HepG2 (cell line): ENCODE data around the gene SPATS2. TPM values are rescaled to one million over a fixed set of nuclear protein-coding genes. Genes with fewer than 3 reads are reported as not detected.

Source experiments
- ATAC-seq: fragments of 200-7000 bp; cut with Tn5 transposase; 3 replicates; pipeline ENCODE4 v1.9.1; 2020; ENCODE audit warnings: mild to moderate bottlenecking, moderate library complexity
- BruUV-seq: library from RNA; stranded (reverse); fragments of 400-500 nt; replicated peaks from 2 replicates; lab custom pipeline; 2021; lab: Mats Ljungman, UMichigan
- CTCF ChIA-PET: fragments of 300-600 bp; formaldehyde crosslinking; extraction: SDS; loops from one replicate; lab custom pipeline; 2021; ENCODE audit warnings: low total read pairs, inconsistent platforms, low intra/inter-chr PET ratio; lab: Yijun Ruan, JAX
- POLR2A ChIA-PET: fragments of 350-600 bp; sonication (Branson Sonifier 250); formaldehyde crosslinking; loops from one replicate; lab custom pipeline; 2020; ENCODE audit warnings: antibody characterized with exemption, inconsistent platforms; lab: Yijun Ruan, JAX
- DNase-seq: peaks from one replicate; pipeline ENCODE4 v3.0.0-alpha.2; 2015; ENCODE audit warnings: low spot score
- FAIRE-seq: peaks from 3 replicates; lab custom pipeline; 2011; peaks lifted over from hg19 to GRCh38; lab: Jason Lieb, UNC
- H2AFZ ChIP-seq: one replicate; pipeline ENCODE4 v1.6.1; 2011; ENCODE audit warnings: low read length, inconsistent platforms
- H3K27ac ChIP-seq: fragments of 300-600 bp; 3 replicates; pipeline ENCODE4 v1.8.0; 2011; ENCODE audit warnings: mixed run types, mild to moderate bottlenecking, mixed read lengths, low read length, inconsistent platforms; ENCODE audit not compliant: insufficient read depth; ENCODE audit errors: extremely low read length
- H3K27me3 ChIP-seq, 2 experiments: fragments of 200-600 bp in 1 of 2; 2 replicates in 1 of 2; 3 replicates in 1 of 2; pipeline versions ENCODE4 v1.6.0 to v1.8.0; 2011; ENCODE audit warnings: low read length in 2 of 2, mild to moderate bottlenecking in 2 of 2, moderate library complexity in 2 of 2, inconsistent platforms in 1 of 2; ENCODE audit not compliant: insufficient read depth in 2 of 2, control insufficient read depth in 1 of 2
- H3K36me3 ChIP-seq, 2 experiments: fragments of 200-600 bp in 1 of 2; replicated peaks in 1 of 2; 2 replicates in 1 of 2; 3 replicates in 1 of 2; pipeline versions ENCODE4 v1.5.1 to v1.8.0; 2011; ENCODE audit warnings: low read length in 2 of 2, inconsistent platforms in 1 of 2; ENCODE audit not compliant: insufficient read depth in 2 of 2, control insufficient read depth in 1 of 2
- H3K4me1 ChIP-seq: 2 replicates; pipeline ENCODE4 v1.5.1; 2012; ENCODE audit warnings: low read length, inconsistent platforms; ENCODE audit not compliant: insufficient read depth
- H3K4me2 ChIP-seq: 2 replicates; pipeline ENCODE4 v1.6.0; 2011; ENCODE audit warnings: low read depth, low read length, inconsistent platforms
- H3K4me3 ChIP-seq, 3 experiments: fragments of 200-600 bp in 1 of 3; sonication (generic), shearing (Covaris generic) in 1 of 3; replicated peaks in 1 of 3; 2 replicates each; pipeline ENCODE4 v1.5.1; 2011 to 2016; ENCODE audit warnings: low read length in 3 of 3, inconsistent platforms in 2 of 3, low read depth in 2 of 3, mild to moderate bottlenecking in 2 of 3, control low read depth in 1 of 3, mixed read lengths in 1 of 3; ENCODE audit not compliant: insufficient read depth in 1 of 3
- H3K79me2 ChIP-seq: one replicate; pipeline ENCODE4 v1.6.1; 2011; ENCODE audit warnings: low read length, inconsistent platforms; ENCODE audit not compliant: insufficient read depth
- H3K9ac ChIP-seq: 2 replicates; pipeline ENCODE4 v1.6.0; 2011; ENCODE audit warnings: mild to moderate bottlenecking, low read depth, low read length, inconsistent platforms; ENCODE audit not compliant: insufficient read depth
- H3K9me3 ChIP-seq: 2 replicates; pipeline ENCODE4 v1.5.1; 2012; ENCODE audit warnings: mild to moderate bottlenecking, low read length
- H4K20me1 ChIP-seq: 2 replicates; pipeline ENCODE4 v1.6.0; 2011; ENCODE audit warnings: inconsistent platforms, mild to moderate bottlenecking, low read length, moderate library complexity; ENCODE audit not compliant: insufficient read depth
- AGO1 ChIP-seq: fragments of 200-400 bp; formaldehyde crosslinking; IDR thresholded peaks from 2 replicates; pipeline ENCODE4 v1.6.1; 2017; ENCODE audit warnings: mild to moderate bottlenecking, low read depth, low read length, moderate library complexity; ENCODE audit not compliant: poor library complexity, severe bottlenecking
- IKZF1 ChIP-seq: fragments of 450-650 bp; IDR thresholded peaks from 2 replicates; pipeline ENCODE4 v1.7.1; 2016
- IKZF4 ChIP-seq: sonication (generic); formaldehyde crosslinking; IDR thresholded peaks from 2 replicates; pipeline ENCODE4 v1.5.1; 2020; ENCODE audit warnings: borderline replicate concordance, mild to moderate bottlenecking, low read depth, missing genetic modification reagents; ENCODE audit errors: not compliant biosample characterization
- KDM5A ChIP-seq: fragments of 200-600 bp; sonication (generic); IDR thresholded peaks from 2 replicates; pipeline ENCODE4 v1.7.0; 2018; ENCODE audit warnings: antibody characterized with exemption, mild to moderate bottlenecking, low read length, borderline replicate concordance
- MAFF ChIP-seq: IDR thresholded peaks from 2 replicates; pipeline ENCODE4 v1.6.1; 2011; ENCODE audit warnings: low read depth, low read length, improper control_type of control experiment
- MIER3 ChIP-seq: IDR thresholded peaks from 2 replicates; pipeline ENCODE4 v1.6.1; 2016; ENCODE audit warnings: missing compliant biosample characterization, borderline replicate concordance
- REPIN1 ChIP-seq: sonication (generic); formaldehyde crosslinking; IDR thresholded peaks from 2 replicates; pipeline ENCODE4 v1.8.0; 2022; ENCODE audit warnings: missing genetic modification reagents, low read depth, mild to moderate bottlenecking, borderline replicate concordance
- SOX6 ChIP-seq, 2 experiments: fragments of 450-650 bp in 1 of 2; sonication (generic) in 1 of 2; formaldehyde crosslinking in 1 of 2; IDR thresholded peaks; 2 replicates each; pipeline versions ENCODE4 v1.4.0 to v1.6.1; 2017 to 2020; ENCODE audit warnings: antibody characterized with exemption in 1 of 2, mild to moderate bottlenecking in 1 of 2, missing genetic modification reagents in 1 of 2
- STAG1 ChIP-seq: sonication (generic); formaldehyde crosslinking; IDR thresholded peaks from 2 replicates; pipeline ENCODE4 v1.4.0; 2020; ENCODE audit warnings: missing genetic modification reagents
- U2AF1 ChIP-seq: fragments of 200-400 bp; formaldehyde crosslinking; optimal IDR thresholded peaks from 2 replicates; pipeline ENCODE3; 2017; ENCODE audit warnings: mild to moderate bottlenecking, low read depth, low read length
- ZFP82 ChIP-seq: sonication (generic); formaldehyde crosslinking; IDR thresholded peaks from 2 replicates; pipeline ENCODE4 v1.5.1; 2020; ENCODE audit warnings: mild to moderate bottlenecking, missing genetic modification reagents, borderline replicate concordance
- ZMYM3 ChIP-seq: sonication (generic); formaldehyde crosslinking; IDR thresholded peaks from 2 replicates; pipeline ENCODE4 v1.5.1; 2020; ENCODE audit warnings: mild to moderate bottlenecking, missing genetic modification reagents
- ZNF468 ChIP-seq: sonication (generic); formaldehyde crosslinking; IDR thresholded peaks from 2 replicates; pipeline ENCODE4 v1.8.0; 2022; ENCODE audit warnings: mild to moderate bottlenecking, moderate library complexity, missing genetic modification reagents
- ZNF549 ChIP-seq: sonication (generic); formaldehyde crosslinking; IDR thresholded peaks from 2 replicates; pipeline ENCODE4 v1.5.0; 2020; ENCODE audit warnings: missing genetic modification reagents
- ZUFSP ChIP-seq: sonication (generic); formaldehyde crosslinking; IDR thresholded peaks from 2 replicates; pipeline ENCODE4 v1.9.0; 2021; ENCODE audit warnings: missing genetic modification reagents, mild to moderate bottlenecking, borderline replicate concordance
- WGBS: methylation state at CpG from one replicate; pipeline ENCODE4 v1.1.6; 2017; ENCODE audit warnings: low lambda C conversion rate; 5-methylcytosine and 5-hydroxymethylcytosine counted together
- in situ Hi-C: cut with HindIII; loops from 2 replicates; pipeline ENCODE4 v1.10.0; 2017; ENCODE audit warnings: low pct_unique_long_range_greater_than_20kb; ENCODE audit not compliant: extremely low pct_ligation_motif_present
- intact Hi-C: fragments of 100-400 bp; cut with micrococcal nuclease; formaldehyde crosslinking; loops from one replicate; pipeline ENCODE4 v1.10.0; 2022; ENCODE audit not compliant: unreplicated experiment
- polyA plus RNA-seq, 8 experiments: library from polyadenylated mRNA; depleted of rRNA in 3 of 8; stranded (reverse) in 7 of 8; unstranded in 1 of 8; fragments of >200 nt; fragmentation: Illumina TruSeq in 4 of 8; extraction: Trizol in 4 of 8; gene quantifications; 2 replicates each; pipeline versions ENCODE4 v1.2.1 to v1.2.3, GENCODE V29; 2011 to 2016; ENCODE audit warnings: low read depth in 4 of 8, missing spikeins in 1 of 8, mixed read lengths in 1 of 8; ENCODE audit not compliant: insufficient read depth in 1 of 8
- total RNA-seq, 5 experiments: library from RNA; depleted of rRNA; stranded (reverse); fragments of >200 nt; fragmentation: Illumina TruSeq; extraction: Trizol; gene quantifications; 2 replicates each; pipeline ENCODE4 v1.2.3, GENCODE V29; 2016; ENCODE audit warnings: low read depth in 1 of 5
- TF ChIP-seq, protein P1 (sequence below): sonication (generic); formaldehyde crosslinking; IDR thresholded peaks from 2 replicates; pipeline ENCODE4 v1.4.0; 2020; ENCODE audit warnings: missing genetic modification reagents
- TF ChIP-seq, protein P2 (sequence below): sonication (generic); formaldehyde crosslinking; IDR thresholded peaks from 2 replicates; pipeline ENCODE4 v1.4.0; 2020; ENCODE audit warnings: mild to moderate bottlenecking, missing genetic modification reagents

Gene SPATS2
- total and polyA plus RNA-seq, 2 of the 13 experiments (the other 11 are each of a cell fraction or from before 2014, with no cell fraction given): 19.3 to 28.1 TPM

DNA sequence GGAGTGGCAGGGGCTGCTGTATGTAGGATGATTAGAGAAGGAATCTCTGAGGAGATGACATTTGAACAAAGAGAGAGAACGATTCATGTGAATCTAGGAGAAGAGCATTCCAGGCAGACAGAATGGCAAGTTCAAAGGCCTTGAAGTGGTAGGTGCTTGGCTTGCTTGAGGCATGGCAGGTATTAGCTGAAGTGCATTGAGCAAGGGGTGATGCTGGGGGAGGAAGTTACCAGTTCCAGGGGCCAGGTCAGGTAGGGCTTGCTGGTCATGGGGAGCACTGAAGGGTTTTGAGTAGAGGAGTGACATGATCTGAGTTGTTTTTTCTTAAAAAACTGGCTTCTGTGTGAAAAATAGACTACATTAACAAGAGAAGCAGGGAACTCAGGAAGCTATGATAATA is 71.8 kb downstream of the SPATS2 start:
- no peaks in the 10 kb centered on the region for H4K20me1 ChIP-seq
- H3K36me3 ChIP-seq: no peaks in the 10 kb centered on the region; a peak in 2 of 5 replicates
- H2AFZ ChIP-seq: no peak overlapping the region
- H3K79me2 ChIP-seq: peaks cover 14% of the 10 kb centered on the region
- H3K9ac ChIP-seq: no peak overlapping the region
- no peaks in the 10 kb centered on the region for H3K27me3 ChIP-seq
- no peak; the same call in 1 of the 3 replicates for ATAC-seq
- FAIRE-seq: no peak
- in situ Hi-C loops: no loop called here
- no TSS peak for BruUV-seq
- intact Hi-C loops: no loop called here
- no peaks in the 10 kb centered on the region for H3K9me3 ChIP-seq
- DNase-seq: no peak
- H3K4me3 ChIP-seq: no peak overlapping the region
- WGBS: 60% methylated on average over 1 of the region's 1 CpG
- peaks cover 26% of the 10 kb centered on the region for H3K4me1 ChIP-seq
- ChIA-PET CTCF (no interaction called here), POLR2A (no interaction called here)
- H3K4me2 ChIP-seq: no peak overlapping the region
- H3K27ac ChIP-seq: no peak overlapping the region
- TF ChIP-seq ZNF468 (CRISPR knock-in tag): no peak
- no peak for TF ChIP-seq IKZF4 (CRISPR knock-in tag)
- TF ChIP-seq KDM5A: no peak
- TF ChIP-seq MIER3 (CRISPR knock-in tag): no peak
- TF ChIP-seq STAG1: no peak
- TF ChIP-seq ZFP82 (CRISPR knock-in tag): no peak
- TF ChIP-seq, protein P1, sequence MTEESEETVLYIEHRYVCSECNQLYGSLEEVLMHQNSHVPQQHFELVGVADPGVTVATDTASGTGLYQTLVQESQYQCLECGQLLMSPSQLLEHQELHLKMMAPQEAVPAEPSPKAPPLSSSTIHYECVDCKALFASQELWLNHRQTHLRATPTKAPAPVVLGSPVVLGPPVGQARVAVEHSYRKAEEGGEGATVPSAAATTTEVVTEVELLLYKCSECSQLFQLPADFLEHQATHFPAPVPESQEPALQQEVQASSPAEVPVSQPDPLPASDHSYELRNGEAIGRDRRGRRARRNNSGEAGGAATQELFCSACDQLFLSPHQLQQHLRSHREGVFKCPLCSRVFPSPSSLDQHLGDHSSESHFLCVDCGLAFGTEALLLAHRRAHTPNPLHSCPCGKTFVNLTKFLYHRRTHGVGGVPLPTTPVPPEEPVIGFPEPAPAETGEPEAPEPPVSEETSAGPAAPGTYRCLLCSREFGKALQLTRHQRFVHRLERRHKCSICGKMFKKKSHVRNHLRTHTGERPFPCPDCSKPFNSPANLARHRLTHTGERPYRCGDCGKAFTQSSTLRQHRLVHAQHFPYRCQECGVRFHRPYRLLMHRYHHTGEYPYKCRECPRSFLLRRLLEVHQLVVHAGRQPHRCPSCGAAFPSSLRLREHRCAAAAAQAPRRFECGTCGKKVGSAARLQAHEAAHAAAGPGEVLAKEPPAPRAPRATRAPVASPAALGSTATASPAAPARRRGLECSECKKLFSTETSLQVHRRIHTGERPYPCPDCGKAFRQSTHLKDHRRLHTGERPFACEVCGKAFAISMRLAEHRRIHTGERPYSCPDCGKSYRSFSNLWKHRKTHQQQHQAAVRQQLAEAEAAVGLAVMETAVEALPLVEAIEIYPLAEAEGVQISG (CRISPR knock-in tag): no peak
- no peak for TF ChIP-seq AGO1
- TF ChIP-seq MAFF: no peak
- no peak for TF ChIP-seq ZUFSP (CRISPR knock-in tag)
- TF ChIP-seq U2AF1: no peak
- TF ChIP-seq SOX6 (IDR thresholded peaks at IDR 0.05): no peak
- TF ChIP-seq SOX6 (CRISPR knock-in tag; IDR thresholded peaks at IDR 0.05): no peak
- TF ChIP-seq, protein P2, sequence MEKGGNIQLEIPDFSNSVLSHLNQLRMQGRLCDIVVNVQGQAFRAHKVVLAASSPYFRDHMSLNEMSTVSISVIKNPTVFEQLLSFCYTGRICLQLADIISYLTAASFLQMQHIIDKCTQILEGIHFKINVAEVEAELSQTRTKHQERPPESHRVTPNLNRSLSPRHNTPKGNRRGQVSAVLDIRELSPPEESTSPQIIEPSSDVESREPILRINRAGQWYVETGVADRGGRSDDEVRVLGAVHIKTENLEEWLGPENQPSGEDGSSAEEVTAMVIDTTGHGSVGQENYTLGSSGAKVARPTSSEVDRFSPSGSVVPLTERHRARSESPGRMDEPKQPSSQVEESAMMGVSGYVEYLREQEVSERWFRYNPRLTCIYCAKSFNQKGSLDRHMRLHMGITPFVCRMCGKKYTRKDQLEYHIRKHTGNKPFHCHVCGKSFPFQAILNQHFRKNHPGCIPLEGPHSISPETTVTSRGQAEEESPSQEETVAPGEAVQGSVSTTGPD (CRISPR knock-in tag): no peak
- TF ChIP-seq ZNF549 (CRISPR knock-in tag): no peak
- no peak for TF ChIP-seq REPIN1 (CRISPR knock-in tag)
- TF ChIP-seq ZMYM3: no peak
- TF ChIP-seq IKZF1: no peak
